NOMO-1 treated with dmso at 0.1 percent for 144 hours (cell line): ENCODE data around the gene SLC26A5.
"Not testable (repeated sequence)": the region's sequence is repeated elsewhere in the genome, so short reads cannot be mapped to it uniquely, and the experiment has no call there.

ENCODE experiments used
- DNase-seq: peaks from one replicate; lab custom pipeline; 2025; ENCODE audit not compliant: unreplicated experiment; lab: John Stamatoyannopoulos, UW

Gene SLC26A5

GRCh38 chr7:103405789-103406613 is 40.0 kb downstream of the SLC26A5 start:
- DNase-seq = not testable (repeated sequence)

DNA sequence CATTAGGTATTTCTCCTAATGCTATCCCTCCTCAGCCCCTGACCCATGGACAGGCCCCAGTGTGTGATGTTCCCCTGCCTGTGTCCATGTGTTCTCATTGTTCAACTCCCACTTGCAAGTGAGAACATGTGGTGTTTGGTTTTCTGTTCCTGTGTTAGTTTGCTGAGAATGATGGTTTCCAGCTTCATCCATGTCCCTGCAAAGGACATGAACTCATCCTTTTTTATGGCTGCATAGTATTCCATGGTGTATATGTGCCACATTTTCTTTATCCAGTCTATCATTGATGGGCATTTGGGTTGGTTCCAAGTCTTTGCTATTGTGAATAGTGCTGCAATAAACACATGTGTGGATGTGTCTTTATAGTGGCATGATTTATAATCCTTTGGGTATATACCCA is 46.3 kb downstream of the SLC26A5 start:
- DNase-seq = not testable (repeated sequence)

DNA sequence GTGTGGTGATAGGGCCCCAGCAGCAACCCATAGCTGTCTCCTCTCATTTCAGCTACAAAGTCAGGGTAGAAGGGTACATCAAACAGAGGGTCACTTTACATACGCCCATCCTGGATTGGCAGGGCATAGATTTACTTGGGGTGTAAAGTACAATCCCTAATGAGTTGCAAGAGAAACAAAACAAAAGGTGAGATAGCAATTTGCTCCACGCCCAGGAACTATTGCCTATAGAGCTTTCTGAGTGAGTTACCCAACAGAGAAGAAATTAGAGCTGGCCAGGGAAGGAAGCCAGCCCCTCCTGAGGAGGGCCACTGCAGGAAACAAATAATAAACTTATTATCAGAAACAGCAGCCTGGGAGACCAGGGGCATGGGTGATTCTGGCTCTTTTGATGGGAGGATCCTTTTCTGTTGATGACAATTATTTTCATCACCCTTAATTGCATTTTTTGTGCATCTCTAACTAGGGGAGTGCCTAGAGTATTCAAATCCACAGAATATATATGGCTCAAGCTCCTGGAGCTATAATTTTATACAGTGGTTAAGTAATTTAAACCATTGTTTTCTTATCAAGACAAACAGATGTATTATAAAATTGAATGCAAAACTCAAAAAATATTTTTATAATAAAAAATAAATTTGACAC is 47.4 kb downstream of the SLC26A5 start:
- DNase-seq = no peak

DNA sequence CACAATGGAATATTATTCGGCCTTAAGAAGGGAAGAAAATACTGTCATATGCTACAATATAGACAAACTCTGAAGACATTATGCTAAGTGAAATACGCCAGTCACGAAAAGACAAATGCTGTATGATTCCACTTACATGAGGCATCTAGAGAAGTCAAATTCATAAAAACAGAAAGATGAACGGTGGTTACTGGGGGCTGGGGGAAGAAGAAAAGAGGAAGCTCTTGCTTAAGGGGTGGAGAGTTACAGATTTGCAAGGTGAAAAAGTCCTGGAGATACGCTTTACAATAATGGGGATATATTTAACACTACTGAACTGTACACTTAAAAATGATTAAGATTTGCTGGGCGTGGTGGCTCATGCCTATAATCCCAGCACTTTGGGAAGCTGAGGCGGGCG is 49.5 kb downstream of the SLC26A5 start:
- DNase-seq = peak; percentile 34

DNA sequence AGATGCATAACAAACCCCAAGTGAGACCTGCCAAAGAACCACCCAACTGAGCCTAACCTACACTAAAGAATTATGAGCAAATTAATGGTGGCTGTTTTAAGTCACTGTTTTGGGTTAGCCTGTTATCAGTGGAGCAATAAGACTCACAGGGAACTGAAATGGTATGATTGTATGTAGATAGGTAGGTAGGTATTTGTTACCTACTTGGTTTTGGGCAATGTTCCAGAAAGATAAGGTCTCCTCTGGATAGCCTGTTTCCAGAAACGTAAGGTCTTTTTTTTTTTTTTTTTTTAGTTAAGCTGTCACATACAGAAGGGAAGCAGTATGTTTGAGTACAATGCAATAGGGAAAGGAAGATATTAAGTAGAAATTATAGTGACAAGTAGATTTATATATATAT is 50.9 kb downstream of the SLC26A5 start:
- DNase-seq = no peak

DNA sequence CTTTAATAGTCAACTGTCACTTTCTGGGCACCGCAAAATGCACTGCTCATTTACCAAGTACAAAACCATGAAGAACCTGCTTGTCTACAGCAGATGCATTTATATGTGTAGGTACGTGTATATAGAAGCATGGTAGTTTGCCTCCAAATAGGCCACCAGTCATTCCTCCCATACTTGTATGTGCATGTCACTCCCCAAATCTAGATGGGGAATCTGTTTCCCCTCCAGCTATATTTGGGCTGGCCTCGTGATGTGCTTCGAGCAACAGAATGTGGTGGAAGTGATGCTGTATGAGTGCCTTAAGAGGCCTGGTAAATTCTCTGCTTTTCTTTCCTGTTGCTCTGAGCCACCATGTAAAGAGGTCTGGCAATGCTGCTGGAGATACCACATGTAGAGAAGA is 51.4 kb downstream of the SLC26A5 start:
- no peak for DNase-seq

DNA sequence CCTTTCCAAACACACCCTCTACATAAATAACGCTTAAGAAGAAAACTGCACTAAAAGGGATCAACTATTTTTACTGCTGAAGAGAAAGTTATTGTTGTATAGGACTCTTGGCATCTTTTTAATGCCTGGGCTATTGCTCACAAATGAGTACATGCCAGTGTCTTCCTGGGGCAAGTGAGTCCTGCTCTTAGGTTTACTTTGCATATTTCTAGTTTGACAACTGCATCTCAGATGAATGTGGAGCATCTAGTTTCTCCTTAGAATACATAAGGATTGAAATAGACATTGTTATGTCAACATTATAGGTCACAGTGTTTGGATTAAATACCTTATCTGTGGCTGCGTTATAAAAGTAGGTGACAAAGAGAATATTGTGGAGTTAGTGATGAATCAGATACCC is 54.0 kb downstream of the SLC26A5 start:
- no peak for DNase-seq

GRCh38 chr7:103391150-103391549 is 54.9 kb downstream of the SLC26A5 start:
- DNase-seq = no peak

GRCh38 chr7:103389263-103389662 is 56.7 kb downstream of the SLC26A5 start:
- no peak for DNase-seq

GRCh38 chr7:103388469-103389140 is 57.4 kb downstream of the SLC26A5 start:
- DNase-seq = no peak

GRCh38 chr7:103387242-103387641 is 58.8 kb downstream of the SLC26A5 start:
- no peak for DNase-seq

DNA sequence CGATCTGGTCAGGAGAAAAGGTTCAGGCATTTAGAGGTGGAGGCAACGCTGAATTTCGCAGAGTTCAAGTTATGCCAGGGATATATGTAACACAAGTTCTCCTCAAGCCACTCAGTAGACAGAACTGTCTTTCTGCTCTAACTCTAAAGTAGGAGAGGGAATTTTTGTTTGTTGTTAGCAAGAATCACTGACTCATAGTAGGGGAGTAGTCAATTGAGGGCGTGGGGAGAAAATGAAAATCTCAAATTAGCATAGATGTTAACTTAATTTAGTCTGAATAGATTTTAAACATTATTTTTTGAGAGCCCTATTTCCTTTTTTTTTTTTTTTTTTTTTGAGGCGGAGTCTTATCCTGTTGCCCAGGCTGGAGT is 64.0 kb downstream of the SLC26A5 start:
- no peak for DNase-seq

DNA sequence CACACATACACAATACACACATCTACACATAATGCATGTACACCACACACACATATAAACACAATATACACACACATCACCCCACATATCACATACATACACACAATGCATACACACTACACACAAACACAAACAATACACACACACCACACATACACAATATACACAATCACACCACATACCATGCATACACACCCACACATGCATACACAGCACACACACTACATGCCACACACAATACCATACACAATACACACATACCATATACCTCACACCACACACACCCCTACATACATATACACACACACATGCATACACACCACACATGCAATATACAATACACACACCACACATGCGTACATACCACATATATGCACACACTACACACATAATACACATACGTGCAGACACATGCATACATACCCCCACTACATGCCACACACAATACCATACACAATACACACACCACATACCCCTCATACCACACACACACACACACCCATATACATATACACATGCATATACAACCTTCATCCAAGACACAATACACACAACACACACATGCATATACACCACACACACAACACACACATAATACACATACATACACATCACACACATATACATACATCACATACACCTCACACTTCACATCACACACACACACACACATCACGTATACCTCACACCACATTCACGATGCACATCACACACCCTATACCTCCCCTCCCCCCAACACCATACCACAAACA is 64.6 kb downstream of the SLC26A5 start:
- DNase-seq = no peak

- no peak for DNase-seq
Measured at GRCh38 chr7:103380395-103381191, 65.4 kb downstream of the SLC26A5 start.

- DNase-seq = no peak
Measured at GRCh38 chr7:103379270-103379975, 66.6 kb downstream of the SLC26A5 start.

- no peak for DNase-seq
Measured at GRCh38 chr7:103373866-103374643, 72.0 kb downstream of the SLC26A5 start.

DNA sequence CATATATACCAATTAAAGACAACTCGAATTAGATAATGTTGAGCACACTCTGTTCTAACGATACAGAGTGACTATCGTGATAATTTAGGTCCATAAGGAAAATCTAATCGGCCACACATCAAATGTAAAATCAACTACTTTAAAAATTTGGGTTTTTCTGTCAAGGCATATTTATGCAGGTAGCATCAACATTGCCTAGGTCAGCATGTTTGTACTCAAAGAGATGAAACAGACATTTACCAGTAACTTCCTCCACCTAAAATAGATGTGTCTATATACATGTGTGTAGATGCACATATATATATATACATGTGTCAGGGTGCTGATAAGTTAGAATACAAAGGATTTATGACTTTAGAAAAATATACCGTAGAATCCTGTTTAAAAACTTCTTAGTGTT is 76.6 kb downstream of the SLC26A5 start:
- no peak for DNase-seq

DNA sequence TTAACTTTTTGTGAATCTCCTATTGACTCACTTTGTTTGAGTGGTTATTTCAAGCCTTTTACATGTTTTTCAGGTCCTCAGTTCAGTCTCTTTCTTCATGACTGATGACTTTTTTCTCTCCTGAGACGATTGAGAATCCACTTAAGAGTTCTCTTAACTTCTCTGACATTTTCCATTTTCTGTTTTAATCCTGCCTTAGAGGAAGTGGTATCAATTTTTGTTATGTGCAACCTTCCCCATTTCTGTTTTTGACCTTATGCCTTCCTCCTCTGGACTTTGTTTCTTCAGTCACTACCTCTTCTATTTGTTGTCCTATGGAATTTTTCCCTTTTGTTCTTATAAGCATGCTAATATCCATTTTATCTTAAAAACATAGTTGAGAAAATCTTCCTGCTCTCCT is 96.2 kb downstream of the SLC26A5 start:
- DNase-seq = no peak

DNA sequence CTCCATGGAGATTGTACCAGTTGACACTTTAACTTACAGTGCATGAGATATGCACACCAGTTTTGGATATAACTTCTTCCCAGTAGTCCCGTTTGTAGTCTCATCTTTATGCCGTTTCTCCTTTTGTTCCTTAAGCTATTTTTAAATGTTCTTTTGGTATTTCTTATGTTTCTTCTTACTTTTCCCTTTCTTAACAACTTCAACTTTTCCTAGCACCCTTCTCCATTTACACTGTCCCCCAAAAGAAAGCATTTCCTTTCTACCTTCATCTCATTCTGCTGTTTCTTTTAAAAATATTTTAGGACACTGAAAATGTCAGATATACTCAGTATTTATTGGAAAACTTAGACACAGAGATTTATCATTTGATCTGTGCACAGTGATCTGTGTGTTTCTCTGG is 97.0 kb downstream of the SLC26A5 start:
- no peak for DNase-seq
